Measurements from ENCODE around the gene NPAS1.

GRCh38 chr19:47036097-47036651 lies 16.5 kb downstream of the NPAS1 start:
- TF ChIP-seq CTCF (IDR thresholded peaks at IDR 0.05) = no peak
- TF ChIP-seq EZH2 (IDR thresholded peaks at IDR 0.05) = no peak
